ENCODE measurements around the gene SERP2. TPM values are rescaled to one million over a fixed set of nuclear protein-coding genes. Genes with fewer than 3 reads are reported as not detected.

The SERP2 gene
- total RNA-seq, 1 experiment from 2014 or later, result not detected

GRCh38 chr13:44425041-44425814, 51.6 kb downstream of the SERP2 start:
- POLR2A ChIA-PET, result interaction anchor here (3.6 kb wide), 1 partner anchor 9 kb away, joined by 22 read pairs; no protein-coding TSS in a partner anchor
- intact Hi-C loops (cut with micrococcal nuclease), result no loop called here

DNA sequence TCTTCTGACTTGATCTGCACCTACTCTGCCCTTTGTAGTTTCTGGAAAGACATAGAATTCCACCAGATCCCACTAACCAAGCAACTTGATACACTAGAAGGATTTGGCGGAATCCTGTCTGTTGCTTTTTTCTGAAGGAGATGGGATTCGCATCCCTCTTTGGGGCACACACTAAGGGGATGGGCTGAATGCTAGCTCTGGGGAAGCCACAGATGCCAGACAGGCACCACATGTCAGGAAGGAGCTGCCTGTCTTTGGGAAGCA, 52.1 kb downstream of the SERP2 start:
- POLR2A ChIA-PET, result interaction anchor here (0.6 to 3.6 kb wide), 2 partner anchors 9 to 71 kb away, joined by 3 to 22 read pairs; no protein-coding TSS in a partner anchor
- TF ChIP-seq, protein P1, sequence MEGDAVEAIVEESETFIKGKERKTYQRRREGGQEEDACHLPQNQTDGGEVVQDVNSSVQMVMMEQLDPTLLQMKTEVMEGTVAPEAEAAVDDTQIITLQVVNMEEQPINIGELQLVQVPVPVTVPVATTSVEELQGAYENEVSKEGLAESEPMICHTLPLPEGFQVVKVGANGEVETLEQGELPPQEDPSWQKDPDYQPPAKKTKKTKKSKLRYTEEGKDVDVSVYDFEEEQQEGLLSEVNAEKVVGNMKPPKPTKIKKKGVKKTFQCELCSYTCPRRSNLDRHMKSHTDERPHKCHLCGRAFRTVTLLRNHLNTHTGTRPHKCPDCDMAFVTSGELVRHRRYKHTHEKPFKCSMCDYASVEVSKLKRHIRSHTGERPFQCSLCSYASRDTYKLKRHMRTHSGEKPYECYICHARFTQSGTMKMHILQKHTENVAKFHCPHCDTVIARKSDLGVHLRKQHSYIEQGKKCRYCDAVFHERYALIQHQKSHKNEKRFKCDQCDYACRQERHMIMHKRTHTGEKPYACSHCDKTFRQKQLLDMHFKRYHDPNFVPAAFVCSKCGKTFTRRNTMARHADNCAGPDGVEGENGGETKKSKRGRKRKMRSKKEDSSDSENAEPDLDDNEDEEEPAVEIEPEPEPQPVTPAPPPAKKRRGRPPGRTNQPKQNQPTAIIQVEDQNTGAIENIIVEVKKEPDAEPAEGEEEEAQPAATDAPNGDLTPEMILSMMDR (IDR thresholded peaks at IDR 0.05; ENCODE audit: unreplicated experiment), result no peak
- intact Hi-C loops (cut with micrococcal nuclease), result no loop called here
- no TSS peak for BruUV-seq (replicated peaks)
- Mint-ChIP-seq H3K27ac (ENCODE audit: low read depth, unreplicated experiment) (no peak overlapping the region), H3K9me3 (ENCODE audit: unreplicated experiment) (no peaks in the 10 kb centered on the region), H3K36me3 (ENCODE audit: insufficient read depth, unreplicated experiment) (peaks cover 15% of the 10 kb centered on the region), H3K4me1 (ENCODE audit: insufficient read depth, unreplicated experiment) (peaks cover under 1% of the 10 kb centered on the region), H3K27me3 (ENCODE audit: insufficient read depth, unreplicated experiment) (no peaks in the 10 kb centered on the region), H3K4me3 (ENCODE audit: unreplicated experiment) (no peak overlapping the region)
- CTCF ChIA-PET, result interaction anchor here (0.6 kb wide), 1 partner anchor 521 kb away, joined by 3 read pairs; no protein-coding TSS in a partner anchor
- DNase-seq (ENCODE audit: unreplicated experiment), result no peak

More at GRCh38 chr13:44425041-44425814, 51.6 kb downstream of the SERP2 start:
- DNase-seq (ENCODE audit: unreplicated experiment), result no peak
- peaks cover 15% of the 10 kb centered on the region for H3K36me3 Mint-ChIP-seq (ENCODE audit: insufficient read depth, unreplicated experiment)
- no peaks in the 10 kb centered on the region for H3K27me3 Mint-ChIP-seq (ENCODE audit: insufficient read depth, unreplicated experiment)
- no peak overlapping the region for H3K4me3 Mint-ChIP-seq (ENCODE audit: unreplicated experiment)
- H3K9me3 Mint-ChIP-seq (ENCODE audit: unreplicated experiment), result no peaks in the 10 kb centered on the region
- CTCF ChIA-PET, result interaction anchor here (0.6 to 1.5 kb wide), 3 partner anchors 192 to 517 kb away, joined by 3 to 4 read pairs (median 4); no protein-coding TSS in a partner anchor
- TF ChIP-seq, protein P1 (IDR thresholded peaks at IDR 0.05; ENCODE audit: unreplicated experiment), result no peak
- H3K4me1 Mint-ChIP-seq (ENCODE audit: insufficient read depth, unreplicated experiment), result no peaks in the 10 kb centered on the region
- BruUV-seq (replicated peaks), result no TSS peak
- H3K27ac Mint-ChIP-seq (ENCODE audit: low read depth, unreplicated experiment), result no peak overlapping the region

GRCh38 chr13:44426461-44426860, 52.8 kb downstream of the SERP2 start:
- TF ChIP-seq, protein P1 (IDR thresholded peaks at IDR 0.05; ENCODE audit: unreplicated experiment), result no peak

GRCh38 chr13:44429311-44429710, 55.7 kb downstream of the SERP2 start:
- ChIA-PET POLR2A (interaction anchor here (0.5 to 11.8 kb wide), 4 partner anchors 49 to 530 kb away, joined by 3 to 341 read pairs (median 3); no protein-coding TSS in a partner anchor), CTCF (interaction anchor here (0.6 kb wide), 2 partner anchors 72 to 799 kb away, joined by 3 read pairs; no protein-coding TSS in a partner anchor)
- peaks cover 25% of the 10 kb centered on the region for H3K4me1 Mint-ChIP-seq (ENCODE audit: insufficient read depth, unreplicated experiment)
- TF ChIP-seq, protein P1 (IDR thresholded peaks at IDR 0.05; ENCODE audit: unreplicated experiment), result no peak
- intact Hi-C loops (cut with micrococcal nuclease), result no loop called here
- no TSS peak for BruUV-seq (replicated peaks)
- no peaks in the 10 kb centered on the region for H3K27me3 Mint-ChIP-seq (ENCODE audit: insufficient read depth, unreplicated experiment)
- DNase-seq (ENCODE audit: unreplicated experiment), result no peak
- no peak overlapping the region for H3K4me3 Mint-ChIP-seq (ENCODE audit: unreplicated experiment)
- H3K27ac Mint-ChIP-seq (ENCODE audit: low read depth, unreplicated experiment), result no peak overlapping the region
- H3K36me3 Mint-ChIP-seq (ENCODE audit: insufficient read depth, unreplicated experiment), result peaks cover 37% of the 10 kb centered on the region
- H3K9me3 Mint-ChIP-seq (ENCODE audit: unreplicated experiment), result no peaks in the 10 kb centered on the region

More at GRCh38 chr13:44426461-44426860, 52.8 kb downstream of the SERP2 start:
- Mint-ChIP-seq H3K36me3 (ENCODE audit: insufficient read depth, unreplicated experiment) (peaks cover 15% of the 10 kb centered on the region), H3K27me3 (ENCODE audit: insufficient read depth, unreplicated experiment) (no peaks in the 10 kb centered on the region), H3K4me1 (ENCODE audit: insufficient read depth, unreplicated experiment) (peaks cover 8% of the 10 kb centered on the region), H3K27ac (ENCODE audit: low read depth, unreplicated experiment) (no peak overlapping the region), H3K9me3 (ENCODE audit: unreplicated experiment) (no peaks in the 10 kb centered on the region), H3K4me3 (ENCODE audit: unreplicated experiment) (no peak overlapping the region)
- intact Hi-C loops (cut with micrococcal nuclease), result no loop called here
- ChIA-PET POLR2A (interaction anchor here (0.6 to 3.6 kb wide), 2 partner anchors 8 to 71 kb away, joined by 3 to 22 read pairs; no protein-coding TSS in a partner anchor), CTCF (interaction anchor here (0.6 kb wide), 1 partner anchor 521 kb away, joined by 3 read pairs; no protein-coding TSS in a partner anchor)
- DNase-seq (ENCODE audit: unreplicated experiment), result no peak
- BruUV-seq (replicated peaks), result no TSS peak
